HG02938 (cell line): ENCODE results near the gene PTER.

Experiments used
- ATAC-seq: cut with Tn5 transposase; IDR thresholded peaks from one replicate; pipeline ENCODE4 v1.9.1; 2021; ENCODE audit warnings: mild to moderate bottlenecking, moderate library complexity; ENCODE audit not compliant: unreplicated experiment

PTER gene

DNA sequence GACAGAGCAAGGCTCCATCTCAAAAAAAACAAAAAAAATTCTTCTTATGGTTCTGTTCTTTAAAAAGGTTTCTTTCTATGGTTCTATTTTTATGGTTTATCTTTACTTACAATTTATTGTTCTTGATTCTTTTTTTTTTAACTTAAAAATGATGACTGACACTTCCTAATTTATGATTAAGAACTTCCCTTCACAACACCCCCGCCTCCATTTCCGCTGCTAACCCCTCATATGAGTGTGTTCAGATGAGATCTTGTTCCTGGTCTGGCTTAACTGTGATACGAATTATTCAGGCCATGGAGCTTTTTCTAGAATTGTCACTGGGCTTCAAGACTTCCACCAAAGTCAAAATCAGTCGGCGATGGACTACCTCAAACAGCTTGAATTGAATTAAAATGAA lies 33.9 kb downstream of the PTER start:
- ATAC-seq, result no peak

DNA sequence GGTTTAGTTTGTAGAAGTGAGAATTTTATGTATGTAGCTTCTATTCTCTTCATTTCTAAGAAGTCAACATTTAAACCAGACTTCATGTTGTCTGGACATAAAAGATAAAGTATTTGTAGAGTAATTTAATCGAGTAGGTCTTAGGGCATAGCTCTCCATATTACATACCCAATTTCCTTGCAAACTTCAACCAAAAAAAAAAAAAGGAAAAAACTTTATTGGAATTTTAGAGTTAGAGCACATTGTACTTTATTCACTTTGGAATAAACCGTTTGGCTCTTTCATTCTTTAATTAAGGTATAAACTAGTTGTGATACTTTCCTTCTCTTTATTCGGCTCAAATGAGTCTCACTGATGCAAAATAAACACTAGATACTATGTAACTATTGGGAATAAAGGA lies 36.0 kb downstream of the PTER start:
- ATAC-seq, result no peak

DNA sequence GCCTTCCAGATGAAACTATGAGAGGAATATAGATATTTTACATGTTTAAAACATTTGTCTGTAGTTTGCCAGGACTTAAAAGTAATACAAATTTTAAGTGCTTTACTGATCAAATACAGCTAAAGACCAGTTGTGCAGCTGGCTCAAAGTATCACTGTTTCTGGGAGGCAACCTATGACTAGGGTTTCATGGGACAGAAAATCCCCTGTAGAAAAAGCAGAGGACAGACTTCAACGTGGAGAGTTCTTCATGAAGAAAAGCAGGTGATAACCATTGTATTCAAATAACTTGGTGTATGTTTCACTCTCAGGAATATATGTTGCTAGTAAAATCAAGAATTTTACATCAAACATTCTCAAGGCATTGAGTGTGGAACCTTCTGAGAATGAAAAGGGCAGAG lies 40.9 kb downstream of the PTER start:
- no peak for ATAC-seq

DNA sequence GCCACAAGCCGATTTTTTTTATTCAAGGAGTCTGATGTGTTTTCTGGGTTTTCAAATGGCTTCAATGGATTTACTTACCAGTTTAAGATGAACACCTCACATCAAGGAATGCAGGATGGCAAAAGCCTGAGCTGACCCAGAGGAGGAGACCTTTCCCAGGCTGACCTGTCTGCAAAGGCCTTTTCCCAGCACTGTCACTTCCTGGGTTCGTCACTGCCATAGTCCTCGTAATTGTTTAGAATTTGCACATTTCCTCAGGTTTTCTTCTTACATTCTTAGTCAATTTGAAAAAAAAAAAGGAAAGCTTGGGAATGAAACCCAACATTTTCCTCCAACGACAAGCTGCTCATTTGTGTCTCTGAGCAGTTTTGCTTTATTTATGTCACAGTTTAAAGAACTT lies 42.0 kb downstream of the PTER start:
- ATAC-seq, result no peak

DNA sequence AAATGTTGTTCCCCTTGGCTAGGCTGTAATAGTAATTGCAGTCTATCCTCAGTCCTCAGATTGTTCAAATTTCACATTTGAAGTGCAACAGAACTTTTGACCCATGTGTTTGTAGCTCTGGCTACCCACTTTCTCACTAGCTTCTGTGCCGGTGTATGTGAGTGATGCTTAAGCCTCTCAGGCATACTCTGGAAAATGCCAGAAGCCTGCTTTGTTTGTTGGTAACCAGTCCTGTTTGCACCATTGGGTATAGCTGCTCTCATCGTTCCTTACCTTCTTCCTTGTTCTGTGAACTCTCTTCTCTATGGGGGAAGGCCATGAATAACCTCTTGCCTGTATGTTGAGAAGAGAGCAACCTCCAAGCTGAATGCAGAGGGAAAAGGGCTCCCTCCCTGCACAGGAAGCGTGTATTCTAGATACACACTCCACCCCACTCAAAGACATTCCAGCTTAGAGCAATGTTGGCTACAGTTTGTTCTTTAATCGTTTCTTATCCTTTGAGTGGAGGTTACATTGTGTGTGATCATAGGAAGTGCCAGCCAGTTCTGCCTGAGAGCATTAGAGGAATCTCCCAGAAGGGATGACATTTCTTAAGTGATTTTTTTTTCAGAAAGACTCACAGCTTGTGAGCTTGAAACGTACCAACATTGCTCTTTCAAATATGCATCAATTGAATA lies 44.4 kb downstream of the PTER start:
- no peak for ATAC-seq

DNA sequence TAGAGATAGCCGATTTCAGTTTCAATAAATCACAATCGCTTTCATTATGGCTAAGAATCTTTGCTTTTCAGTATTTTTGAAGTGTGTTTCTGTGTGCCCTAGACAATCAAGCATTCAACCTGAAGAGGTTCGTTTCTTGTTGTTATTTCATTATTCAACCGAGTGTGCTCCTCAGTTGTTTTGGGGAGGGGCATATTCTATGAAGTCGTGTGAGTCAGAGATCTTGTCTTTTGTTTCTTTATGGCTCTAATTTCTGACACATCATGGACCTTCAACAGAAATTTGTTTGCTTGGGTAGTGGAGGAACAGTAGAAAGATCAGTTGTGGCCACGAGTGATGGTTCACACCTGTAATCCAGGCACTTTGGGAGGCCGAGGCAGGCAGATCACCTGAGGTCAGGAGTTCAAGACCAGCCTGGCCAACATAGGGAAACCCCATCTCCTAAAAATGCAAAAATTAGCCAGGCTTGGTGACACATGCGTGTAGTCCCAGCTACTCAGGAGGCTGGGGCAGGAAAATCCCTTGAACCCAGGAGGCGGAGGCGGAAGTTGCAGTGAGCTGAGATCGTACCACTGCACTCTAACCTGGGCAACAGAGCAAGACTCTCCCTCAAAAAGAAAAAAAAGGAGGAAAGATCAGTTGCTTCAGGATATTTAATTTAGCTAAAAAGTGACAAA lies 46.6 kb downstream of the PTER start:
- ATAC-seq, result no peak

DNA sequence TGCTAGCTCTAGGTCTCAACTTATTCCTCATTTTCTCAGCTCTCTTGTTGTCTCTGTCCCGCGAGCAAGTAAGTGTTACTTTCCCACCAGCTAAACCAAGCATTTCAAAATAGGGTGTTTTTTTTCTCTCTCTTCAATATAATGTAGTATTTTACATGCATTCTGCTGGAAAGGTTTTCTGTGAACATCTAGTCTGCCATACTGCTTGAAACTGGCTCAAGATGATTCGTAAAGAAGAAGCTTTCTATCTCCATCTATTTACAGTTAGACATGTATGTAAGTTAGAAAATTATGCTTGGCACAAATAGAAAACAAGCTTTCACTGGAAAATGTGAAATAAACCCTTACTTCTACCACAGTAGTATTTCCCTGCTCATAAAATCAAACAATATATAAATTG lies 53.7 kb downstream of the PTER start:
- ATAC-seq, result no peak

DNA sequence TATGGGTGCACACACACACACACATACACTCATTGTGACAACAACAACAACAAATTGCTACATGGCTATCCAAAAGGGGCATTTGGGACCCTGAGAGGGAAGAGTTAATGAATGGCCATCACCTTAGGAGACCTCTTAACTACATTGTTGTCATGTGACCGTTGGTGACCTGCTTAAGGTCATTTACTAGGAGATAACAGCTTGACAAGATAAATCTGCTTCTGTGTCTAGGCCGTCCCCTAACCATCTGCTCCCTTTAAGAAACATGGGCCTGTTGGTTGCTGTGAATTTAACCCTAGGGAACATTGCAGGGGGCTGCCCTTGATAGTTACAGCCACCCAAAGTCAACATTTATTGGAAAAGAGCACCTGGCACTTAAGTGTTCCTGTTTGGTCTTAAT lies 55.1 kb downstream of the PTER start:
- ATAC-seq, result no peak

DNA sequence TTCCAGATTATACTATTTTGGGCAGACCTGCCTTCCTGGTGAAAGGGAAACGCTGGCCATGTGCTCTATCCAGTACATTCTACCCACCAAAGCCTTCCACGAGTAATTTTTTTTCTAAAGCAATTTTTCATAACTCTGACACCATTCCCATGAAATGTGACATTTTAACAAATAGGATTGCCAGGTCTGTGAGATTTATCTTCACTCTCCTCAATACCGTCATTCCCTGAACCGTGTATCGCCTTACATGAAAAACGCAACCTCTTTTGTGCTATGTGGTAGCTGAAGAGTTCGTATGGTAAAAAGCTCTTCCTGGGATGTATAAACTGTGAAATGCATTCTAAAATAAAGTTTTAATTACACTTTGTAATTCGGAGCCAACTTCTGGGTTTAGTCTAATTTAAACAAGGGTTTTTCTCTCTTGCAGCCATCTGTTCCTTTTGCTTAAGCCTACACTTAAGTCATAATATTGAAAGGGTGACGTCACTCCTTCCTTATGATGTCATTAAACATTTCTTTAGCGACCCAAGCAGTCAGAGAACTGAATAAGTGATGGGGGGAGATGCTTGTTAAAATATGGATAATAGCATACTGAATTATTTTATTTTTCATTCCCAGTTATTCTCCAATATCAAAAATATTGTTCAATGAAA lies 57.2 kb downstream of the PTER start:
- ATAC-seq, result no peak

DNA sequence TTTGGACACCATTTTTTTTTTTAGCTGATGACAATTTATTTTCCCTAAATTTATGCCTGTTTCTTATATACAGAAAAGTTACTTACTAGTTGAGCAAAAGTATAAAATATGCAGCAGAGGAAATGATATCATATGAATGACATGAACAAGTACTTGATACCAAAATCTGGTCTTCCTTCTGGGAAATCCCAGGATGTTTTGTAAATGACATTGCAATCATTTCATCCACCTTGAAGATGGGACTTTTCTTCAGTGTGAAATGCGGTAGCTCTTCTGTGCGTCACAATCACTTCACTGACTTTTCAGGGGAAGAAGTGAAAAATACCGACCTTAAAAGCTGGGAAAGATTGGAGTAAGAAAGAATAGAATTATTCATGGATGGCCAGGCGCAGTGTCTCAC lies 61.1 kb downstream of the PTER start:
- ATAC-seq, result no peak

DNA sequence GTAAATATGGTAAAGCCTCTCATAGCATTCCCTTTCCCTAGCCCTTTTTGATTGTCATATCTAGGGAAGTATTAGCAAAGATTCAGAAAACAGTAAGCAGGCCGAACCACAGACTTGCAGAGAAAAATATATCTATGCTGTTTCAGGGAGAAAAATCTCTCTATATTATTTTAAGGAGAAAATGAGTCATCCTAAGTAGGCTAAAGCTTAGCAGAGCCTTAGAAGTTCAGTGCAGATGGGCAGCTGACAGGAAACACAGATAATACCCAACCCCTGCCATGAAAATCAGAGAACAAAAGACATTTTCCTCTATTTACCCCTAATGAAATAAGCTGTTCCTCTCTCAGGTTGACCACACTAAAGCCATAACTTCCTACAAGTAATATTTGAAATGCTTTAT lies 68.4 kb downstream of the PTER start:
- no peak for ATAC-seq

DNA sequence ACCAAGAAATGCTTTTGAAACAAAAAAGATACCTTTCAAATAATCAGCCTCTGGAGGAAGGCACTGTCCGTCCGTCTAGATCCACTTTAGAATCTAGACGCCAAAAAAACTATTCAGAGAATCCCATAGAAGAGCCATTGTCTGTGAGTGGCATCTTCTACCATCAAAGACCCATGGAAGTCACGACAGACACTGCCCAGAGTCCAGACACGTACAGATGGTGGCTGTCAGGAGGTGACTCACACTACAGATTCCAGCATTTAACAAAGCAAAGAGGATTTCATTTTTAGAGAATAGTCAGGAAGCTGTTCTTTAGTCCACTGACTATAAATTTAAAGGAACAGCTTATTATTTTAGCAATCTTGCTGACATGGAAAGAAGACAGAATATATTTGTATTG lies 73.2 kb downstream of the PTER start:
- no peak for ATAC-seq

DNA sequence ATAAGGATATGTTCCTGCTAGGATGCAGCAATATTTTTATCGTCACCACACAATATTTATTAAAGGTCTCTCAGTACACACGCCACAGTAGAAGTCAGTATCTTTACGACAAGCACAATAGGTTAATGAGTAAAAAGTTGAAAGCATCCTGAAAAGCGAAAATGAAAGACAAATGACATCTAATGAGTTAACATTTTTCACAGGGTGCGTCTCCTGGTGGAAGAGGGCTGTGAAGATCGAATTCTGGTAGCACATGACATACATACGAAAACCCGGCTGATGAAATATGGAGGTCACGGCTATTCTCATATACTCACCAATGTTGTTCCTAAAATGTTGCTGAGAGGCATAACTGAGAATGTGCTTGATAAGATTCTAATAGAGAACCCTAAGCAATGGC lies 74.0 kb downstream of the PTER start:
- ATAC-seq, result no peak

DNA sequence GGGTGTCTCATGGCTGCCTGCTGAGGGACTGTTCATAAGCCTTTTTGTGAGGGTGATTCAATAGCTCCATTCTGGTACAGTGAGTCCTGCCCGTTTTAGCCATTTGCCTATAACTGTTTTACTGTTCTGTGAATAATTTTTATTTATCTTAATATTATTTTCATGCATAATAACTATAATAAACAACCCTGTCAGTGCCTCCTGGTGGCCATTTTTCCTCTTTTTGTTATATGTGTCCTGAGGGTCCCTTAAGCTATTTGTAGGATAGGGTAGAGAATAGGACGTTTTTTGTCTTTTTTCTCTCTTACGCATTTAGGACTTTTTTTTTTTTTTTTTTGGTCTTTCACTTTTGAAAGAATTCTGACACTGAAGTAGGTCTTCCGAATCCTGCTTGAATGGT lies 82.0 kb downstream of the PTER start:
- ATAC-seq, result no peak

DNA sequence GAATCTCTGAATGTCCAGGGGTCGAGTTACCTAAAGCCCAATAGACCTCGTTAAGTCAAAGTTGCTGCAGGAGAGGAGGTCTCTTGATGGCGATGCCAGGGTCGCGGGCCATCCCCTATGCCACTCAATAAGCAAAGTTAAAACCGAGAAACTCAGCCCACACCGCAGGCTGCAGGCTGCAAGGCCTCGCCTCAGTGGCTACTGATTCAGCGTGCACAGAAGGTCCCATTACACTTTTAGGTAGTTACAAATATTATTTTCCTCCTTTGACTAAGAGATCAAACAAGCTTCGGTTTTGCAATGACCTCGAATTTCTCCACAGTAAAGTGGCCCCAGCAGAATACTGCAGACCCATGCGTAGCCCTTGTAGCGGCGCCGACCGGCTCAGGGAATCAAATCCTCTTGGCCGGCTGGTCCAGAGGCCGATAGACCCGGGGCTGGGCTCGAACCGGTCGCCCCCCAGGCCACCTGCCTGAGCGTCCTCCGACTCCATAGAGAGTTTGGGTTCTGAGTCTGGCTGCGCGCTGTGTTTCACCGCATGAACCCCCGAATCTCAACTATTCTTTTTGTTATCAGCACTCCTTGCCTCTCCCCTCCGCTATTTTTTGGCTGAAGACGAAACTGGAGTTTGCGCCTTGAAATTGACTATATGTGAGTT lies 82.6 kb downstream of the PTER start:
- no peak for ATAC-seq

DNA sequence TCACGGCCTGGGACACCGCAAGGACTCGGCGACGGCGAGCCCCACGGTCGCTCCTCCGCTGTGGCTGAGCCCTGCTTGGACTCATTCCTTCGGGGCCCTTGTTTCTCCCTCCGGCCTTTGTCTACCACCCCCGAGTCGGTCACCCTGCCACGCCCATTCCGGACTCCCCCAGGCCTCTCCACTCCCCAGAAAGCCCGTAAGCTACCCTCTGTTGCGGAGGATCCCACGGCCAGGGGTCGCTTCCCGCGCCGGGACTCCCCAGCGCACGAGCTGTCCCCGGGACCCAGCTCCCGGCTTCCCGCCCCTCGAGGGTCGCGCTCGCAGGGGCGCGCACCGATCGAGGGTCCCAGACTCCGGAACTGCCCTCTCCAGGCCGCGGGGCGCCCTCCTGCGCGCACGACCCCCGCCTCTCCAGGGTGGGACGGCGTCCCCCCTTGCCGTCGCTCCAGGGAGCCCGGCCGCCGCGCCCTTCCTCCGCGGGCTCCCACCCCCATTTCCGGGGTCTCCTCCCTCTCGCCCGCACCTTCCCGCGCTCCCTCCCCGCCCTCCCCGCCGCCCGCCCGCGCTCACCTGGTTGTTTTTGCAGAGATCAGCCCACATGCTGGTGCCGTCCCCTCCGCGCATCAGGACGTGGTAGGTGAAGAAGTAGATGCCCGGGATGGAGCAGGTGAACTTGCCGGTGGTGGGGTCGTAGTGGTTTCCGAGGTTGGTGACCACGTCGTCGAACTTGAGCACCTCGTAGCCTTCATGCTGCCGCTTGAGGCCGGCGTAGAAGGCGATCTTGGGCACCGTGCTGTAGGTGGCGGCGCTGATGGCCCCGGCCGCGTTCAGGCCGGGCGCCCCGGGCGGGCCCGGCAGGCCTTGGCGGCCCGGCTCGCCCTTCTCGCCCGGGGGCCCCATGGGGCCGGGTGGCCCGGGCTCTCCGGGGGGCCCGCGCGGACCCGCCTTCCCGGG lies 83.4 kb downstream of the PTER start:
- peak; percentile 26 for ATAC-seq

DNA sequence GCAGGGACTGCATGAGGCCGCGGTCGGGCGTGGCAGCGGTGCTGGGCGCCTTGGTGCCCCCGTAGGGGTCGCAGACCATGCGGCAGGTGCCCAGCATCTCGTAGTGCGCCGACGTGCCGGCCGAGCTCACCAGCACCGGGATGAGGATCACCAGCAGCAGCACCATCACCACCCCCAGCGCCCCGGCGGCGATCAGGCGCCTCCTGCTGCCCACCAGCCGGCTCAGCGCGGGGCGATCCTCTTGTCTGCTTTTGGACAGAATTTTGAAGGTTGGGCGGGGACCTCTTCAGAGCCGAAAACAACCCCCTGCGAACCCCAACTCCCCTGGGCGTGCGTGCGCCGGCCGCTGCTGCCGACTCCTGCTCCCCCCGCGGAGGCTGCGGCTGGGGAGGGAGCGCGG lies 84.1 kb downstream of the PTER start:
- ATAC-seq, result peak; percentile 63

DNA sequence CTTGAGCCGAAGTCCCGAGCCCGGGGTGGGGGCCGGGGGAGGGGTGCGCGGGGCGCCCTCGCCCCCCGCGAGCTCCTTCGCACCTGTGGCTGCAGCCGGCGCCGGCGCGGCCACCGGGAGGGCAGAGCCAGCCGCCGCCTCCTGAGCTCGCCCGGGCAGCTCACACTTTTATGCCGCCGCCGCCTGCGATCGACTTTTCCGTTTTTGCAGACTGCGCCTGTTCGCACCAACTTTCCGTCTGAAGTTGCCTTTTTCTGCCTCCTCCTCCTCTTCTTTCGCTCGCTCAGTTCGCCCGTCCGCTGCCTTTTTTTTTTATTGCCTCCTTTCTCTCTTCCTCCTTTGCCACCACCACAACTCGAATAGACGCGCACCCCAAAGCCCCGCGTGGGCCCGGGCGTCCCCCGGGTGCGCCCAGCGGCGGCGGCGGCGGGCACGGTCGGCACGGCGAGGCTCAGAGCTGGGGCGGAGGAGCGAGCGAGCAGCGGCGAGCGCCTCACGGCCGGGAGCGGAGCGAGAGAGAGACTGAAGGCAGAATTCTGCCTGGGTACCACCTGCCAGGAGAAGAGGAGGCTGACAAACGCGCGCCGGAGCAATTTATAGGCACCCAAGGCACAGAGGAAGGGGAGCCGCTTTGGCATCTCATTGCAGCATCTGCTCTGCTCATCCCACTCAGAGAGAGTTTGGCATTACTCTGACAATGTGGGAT lies 84.7 kb downstream of the PTER start, which contains the start of gene C1QL3:
Gene C1QL3 (minus strand): TSS at position 569 of the 706 bp plus-strand sequence. CDS start 814 bp downstream, outside the sequence.
- peak; percentile 42 for ATAC-seq

DNA sequence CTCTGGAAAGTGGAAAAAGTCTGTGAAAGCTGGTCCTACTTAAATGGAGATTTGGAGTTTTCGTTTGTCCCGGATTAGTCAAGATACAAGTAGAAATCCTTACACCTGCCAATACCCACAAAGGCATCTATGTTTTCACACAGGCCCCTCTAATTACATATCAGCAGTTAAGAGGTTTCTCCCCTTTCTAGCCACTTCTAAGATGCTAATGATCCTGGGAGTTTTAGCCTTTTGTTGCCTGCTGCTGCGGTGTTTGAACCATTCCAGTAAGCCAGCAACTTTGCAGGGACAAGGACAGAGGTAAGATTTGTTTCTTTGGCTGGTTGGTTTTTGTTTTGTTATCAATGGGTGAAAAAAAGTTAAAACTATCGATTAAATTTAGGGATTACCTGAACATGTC lies 90.6 kb downstream of the PTER start:
- no peak for ATAC-seq

DNA sequence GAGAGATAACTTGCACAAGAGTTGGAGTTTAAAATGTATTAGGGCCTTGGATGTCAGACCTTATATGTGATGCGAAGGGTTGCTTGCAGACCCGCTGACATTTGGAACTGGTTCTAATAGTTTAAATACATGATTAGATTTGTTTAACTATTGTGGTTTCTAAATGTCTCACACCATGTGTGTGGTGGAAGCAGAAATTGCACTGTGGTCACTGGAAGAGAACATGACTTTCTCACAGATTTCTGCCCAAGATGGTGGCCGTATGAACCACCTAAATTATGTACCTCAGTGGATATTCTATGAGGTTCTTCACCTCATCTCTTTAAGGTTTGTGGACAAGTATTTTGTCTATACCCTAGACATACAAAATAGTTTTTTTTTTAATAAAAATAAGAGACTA lies 93.0 kb downstream of the PTER start:
- ATAC-seq, result no peak
